CD14-positive monocyte (primary cell): ENCODE data around the gene SPCS2. TPM values are rescaled to one million over a fixed set of nuclear protein-coding genes. Genes with fewer than 3 reads are reported as not detected.
"Not testable (repeated sequence)": the region's sequence is repeated elsewhere in the genome, so short reads cannot be mapped to it uniquely, and the experiment has no call there.

Experiments
- DNase-seq, 3 donors: peaks; one replicate each; pipeline ENCODE4 v3.0.0-alpha.2; 2011 to 2022
- H2AFZ ChIP-seq: 2 replicates; pipeline ENCODE4 v1.6.0; 2012; ENCODE audit warnings: mild to moderate bottlenecking, low read depth, low read length, inconsistent platforms; ENCODE audit not compliant: insufficient read depth, poor library complexity, severe bottlenecking
- H3K27ac ChIP-seq, 2 donors: 1 replicate in 1 of 2; 2 replicates in 1 of 2; pipeline ENCODE4 v1.5.1; 2012 to 2013; ENCODE audit warnings: low read length in 2 of 2, control low read depth in 1 of 2, inconsistent platforms in 1 of 2, low read depth in 1 of 2, mild to moderate bottlenecking in 1 of 2
- H3K27me3 ChIP-seq, 2 donors: one replicate each; pipeline versions ENCODE4 v1.6.0 to v1.6.1; 2011 to 2013; ENCODE audit warnings: low read length in 2 of 2; ENCODE audit not compliant: control insufficient read depth in 2 of 2, insufficient read depth in 2 of 2
- H3K36me3 ChIP-seq, 2 donors: replicated peaks in 1 of 2; 1 replicate in 1 of 2; 2 replicates in 1 of 2; pipeline versions ENCODE4 v1.5.1 to v1.6.1; 2012 to 2013; ENCODE audit warnings: low read length in 2 of 2, control low read depth in 1 of 2, inconsistent platforms in 1 of 2, mild to moderate bottlenecking in 1 of 2; ENCODE audit not compliant: insufficient read depth in 2 of 2, control insufficient read depth in 1 of 2
- H3K4me1 ChIP-seq, 2 donors: 1 replicate in 1 of 2; 2 replicates in 1 of 2; pipeline versions ENCODE4 v1.5.1 to v1.6.1; 2012 to 2013; ENCODE audit warnings: low read length in 2 of 2, control low read depth in 1 of 2, inconsistent platforms in 1 of 2, mild to moderate bottlenecking in 1 of 2, moderate library complexity in 1 of 2; ENCODE audit not compliant: insufficient read depth in 2 of 2, control insufficient read depth in 1 of 2
- H3K4me2 ChIP-seq: replicated peaks from 2 replicates; pipeline ENCODE3; 2012; ENCODE audit warnings: low read length, moderate library complexity, mild to moderate bottlenecking; ENCODE audit not compliant: poor library complexity, severe bottlenecking; ENCODE audit errors: extremely low read depth
- H3K4me3 ChIP-seq, 3 experiments: fragments of 200-600 bp in 1 of 3; sonication (generic) in 1 of 3; replicated peaks in 1 of 3; 1 replicate in 2 of 3; 2 replicates in 1 of 3; pipeline ENCODE4 v1.5.1; 2011 to 2013; ENCODE audit warnings: low read length in 3 of 3, mild to moderate bottlenecking in 3 of 3, control low read depth in 2 of 3, low read depth in 2 of 3, inconsistent platforms in 1 of 3, moderate library complexity in 1 of 3
- H3K79me2 ChIP-seq: 2 replicates; pipeline ENCODE4 v1.6.0; 2012; ENCODE audit warnings: mild to moderate bottlenecking, control low read depth, inconsistent platforms, low read length, moderate library complexity; ENCODE audit not compliant: insufficient read depth
- H3K9ac ChIP-seq: 2 replicates; pipeline ENCODE4 v1.6.0; 2017; ENCODE audit warnings: low read length, mild to moderate bottlenecking; ENCODE audit not compliant: insufficient read depth, poor library complexity, severe bottlenecking
- H3K9me3 ChIP-seq, 2 donors: replicated peaks in 1 of 2; 1 replicate in 1 of 2; 2 replicates in 1 of 2; pipeline versions ENCODE4 v1.5.1 to v1.6.1; 2012 to 2013; ENCODE audit warnings: low read length in 2 of 2, control low read depth in 1 of 2; ENCODE audit not compliant: control insufficient read depth in 1 of 2, insufficient read depth in 1 of 2
- H4K20me1 ChIP-seq: 2 replicates; pipeline ENCODE4 v1.6.0; 2012; ENCODE audit warnings: mild to moderate bottlenecking, low read length, control low read depth, moderate library complexity; ENCODE audit not compliant: insufficient read depth
- H3K27ac Mint-ChIP-seq, 7 donors: one replicate each; pipeline ENCODE4 v1.8.0; 2020; ENCODE audit warnings: mild to moderate bottlenecking in 7 of 7, mixed read lengths in 7 of 7, moderate library complexity in 6 of 7, inconsistent platforms in 2 of 7
- H3K27me3 Mint-ChIP-seq, 3 donors: one replicate each; pipeline ENCODE4 v1.8.0; 2021 to 2022; ENCODE audit warnings: low read depth in 3 of 3, mild to moderate bottlenecking in 3 of 3, mixed read lengths in 3 of 3, moderate library complexity in 3 of 3, inconsistent platforms in 1 of 3
- H3K36me3 Mint-ChIP-seq, 2 donors: one replicate each; pipeline ENCODE4 v1.8.0; 2020; ENCODE audit warnings: mixed read lengths in 2 of 2, inconsistent platforms in 1 of 2, mild to moderate bottlenecking in 1 of 2
- H3K4me1 Mint-ChIP-seq: one replicate; pipeline ENCODE4 v1.8.0; 2020; ENCODE audit warnings: mild to moderate bottlenecking, mixed read lengths
- H3K4me3 Mint-ChIP-seq, 2 donors: one replicate each; pipeline ENCODE4 v1.8.0; 2020; ENCODE audit warnings: mild to moderate bottlenecking in 2 of 2, mixed read lengths in 2 of 2, moderate library complexity in 1 of 2
- H3K9me3 Mint-ChIP-seq, 7 donors: one replicate each; pipeline ENCODE4 v1.8.0; 2020 to 2022; ENCODE audit warnings: mixed read lengths in 7 of 7, mild to moderate bottlenecking in 6 of 7, moderate library complexity in 6 of 7, inconsistent platforms in 2 of 7
- CTCF ChIP-seq: fragments of 200-600 bp; IDR thresholded peaks from one replicate; pipeline ENCODE4 v1.8.0; 2022; ENCODE audit warnings: antibody characterized with exemption, mild to moderate bottlenecking
- WGBS: methylation state at CpG from one replicate; pipeline ENCODE4 v1.1.5; 2013; ENCODE audit warnings: missing lambda C conversion rate; ENCODE audit not compliant: insufficient coverage; 5-methylcytosine and 5-hydroxymethylcytosine counted together
- intact Hi-C, 2 donors: fragments of 100-400 bp; cut with micrococcal nuclease; formaldehyde crosslinking; loops; one replicate each; pipeline versions ENCODE4 v1.15.0 to v1.15.1; 2023
- polyA plus RNA-seq, 3 donors: library from polyadenylated mRNA; depleted of rRNA in 1 of 3; unstranded in 2 of 3; stranded (reverse) in 1 of 3; fragments of 300-500 nt in 2 of 3; fragments of >200 nt in 1 of 3; fragmentation: Illumina TruSeq in 2 of 3; gene quantifications; 1 replicate in 2 of 3; 2 replicates in 1 of 3; pipeline ENCODE4 v1.2.3, GENCODE V29; 2012 to 2021

The SPCS2 gene
- polyA plus RNA-seq, 3 donors: 12.4 to 185 (median 150) TPM

- Mint-ChIP-seq H3K27ac (peak within 1 kb of the TSS; percentile 90 to 97 (median 94)), H3K36me3 (peaks cover 7 to 18% of the 10 kb centered on the region in 2 donors), H3K4me1 (peaks cover 34% of the 10 kb centered on the region), H3K9me3 (no peaks in the 10 kb centered on the region), H3K4me3 (peak within 1 kb of the TSS; percentile 97 to 98), H3K27me3 (no peaks in the 10 kb centered on the region)
- peak within 1 kb of the TSS; percentile 75 for H3K4me2 ChIP-seq
- WGBS: 0% methylated on average over 35 of the region's 46 CpGs
- peak within 1 kb of the TSS; percentile 80 for H2AFZ ChIP-seq
- peak within 1 kb of the TSS; percentile 64 to 89 (median 79) for H3K4me3 ChIP-seq
- H3K79me2 ChIP-seq: peaks cover 35% of the 10 kb centered on the region
- peak within 1 kb of the TSS; percentile 71 to 82 for H3K27ac ChIP-seq
- H3K4me1 ChIP-seq: peaks cover 21 to 36% of the 10 kb centered on the region in 2 donors
- peak within 1 kb of the TSS; percentile 73 for H3K9ac ChIP-seq
- H3K27me3 ChIP-seq: no peaks in the 10 kb centered on the region
- H3K9me3 ChIP-seq: no peaks in the 10 kb centered on the region
- intact Hi-C loops: loop anchor here in 1 of 2 donors (5.0 kb wide), 1 partner anchor 36 kb away; no protein-coding TSS in a partner anchor
- H3K36me3 ChIP-seq: peaks cover 2% of the 10 kb centered on the region in 2 donors
- DNase-seq: peak; percentile 47 to 64 (median 63)
- no peaks in the 10 kb centered on the region for H4K20me1 ChIP-seq
- TF ChIP-seq CTCF: no peak
Observed at GRCh38 chr11:74988541-74989259, 39.6 kb downstream of the SPCS2 start, which contains the start of gene NEU3. NEU3 (plus strand) TSS chr11:74988933; CDS start chr11:74989061, 128 bp downstream.

GRCh38 chr11:74989260-74989638, 40.2 kb downstream of the SPCS2 start:
- peak overlapping the region; percentile 80 for H2AFZ ChIP-seq
- peak in 2 of 3 donors; percentile 29 to 44 for DNase-seq
- H3K27ac ChIP-seq: peak overlapping the region; percentile 71 to 82
- peak overlapping the region; percentile 75 for H3K4me2 ChIP-seq
- no peaks in the 10 kb centered on the region for H3K27me3 Mint-ChIP-seq
- no peaks in the 10 kb centered on the region for H3K27me3 ChIP-seq
- peaks cover 34% of the 10 kb centered on the region for H3K4me1 Mint-ChIP-seq
- H3K4me1 ChIP-seq: peaks cover 21 to 36% of the 10 kb centered on the region in 2 donors
- peak overlapping the region; percentile 90 to 97 (median 94) for H3K27ac Mint-ChIP-seq
- peak overlapping the region; percentile 73 for H3K9ac ChIP-seq
- H4K20me1 ChIP-seq: no peaks in the 10 kb centered on the region
- WGBS: 0% methylated on average over 2 of the region's 8 CpGs
- H3K9me3 ChIP-seq: no peaks in the 10 kb centered on the region
- H3K4me3 Mint-ChIP-seq: peak overlapping the region; percentile 97 to 98
- H3K79me2 ChIP-seq: peaks cover 35% of the 10 kb centered on the region
- H3K4me3 ChIP-seq: peak overlapping the region; percentile 64 to 89 (median 79)
- peaks cover 6 to 7% of the 10 kb centered on the region in 2 donors for H3K36me3 ChIP-seq
- intact Hi-C loops: loop anchor here in 1 of 2 donors (5.0 kb wide), 1 partner anchor 37 kb away; no protein-coding TSS in a partner anchor
- no peaks in the 10 kb centered on the region for H3K9me3 Mint-ChIP-seq
- H3K36me3 Mint-ChIP-seq: peaks cover 12 to 23% of the 10 kb centered on the region in 2 donors
- TF ChIP-seq CTCF: no peak

GRCh38 chr11:74990150-74990549, 41.1 kb downstream of the SPCS2 start:
- H3K9me3 ChIP-seq, H4K20me1 ChIP-seq, H3K27me3 Mint-ChIP-seq, H3K9ac ChIP-seq, H2AFZ ChIP-seq, H3K27me3 ChIP-seq, H3K9me3 Mint-ChIP-seq: not testable (repeated sequence)
- peaks cover 15 to 16% of the 10 kb centered on the region in 2 donors for H3K36me3 ChIP-seq
- Mint-ChIP-seq H3K4me3 (peak overlapping the region; percentile 66 to 98), H3K4me1 (peaks cover 34% of the 10 kb centered on the region), H3K27ac (peak overlapping the region; percentile 39 to 97 (median 94)), H3K36me3 (peaks cover 21 to 28% of the 10 kb centered on the region in 2 donors)
- peaks cover 21 to 36% of the 10 kb centered on the region in 2 donors for H3K4me1 ChIP-seq
- DNase-seq: peak; percentile 81 to 93 (median 89)
- intact Hi-C loops: loop anchor here (2.0 to 10.0 kb wide), 2 partner anchors 41 to 55 kb away; partner anchors contain the start of genes SPCS2 (in 1 of the 2) and XRRA1 (in 1 of the 2)
- peaks cover 35% of the 10 kb centered on the region for H3K79me2 ChIP-seq
- H3K4me3 ChIP-seq: peak overlapping the region in 1 of 3 experiments; percentile 79
- peak overlapping the region; percentile 9 to 82 for H3K27ac ChIP-seq
- 0% methylated on average over 2 of the region's 4 CpGs for WGBS
- peak overlapping the region; percentile 75 for H3K4me2 ChIP-seq
